B cell (primary cell): ENCODE data around the gene CTNNA3. TPM values are rescaled to one million over a fixed set of nuclear protein-coding genes. Genes with fewer than 3 reads are reported as not detected.

Source experiments
- ATAC-seq: fragments of 200-7000 bp; cut with Tn5 transposase; one replicate; pipeline ENCODE4 v1.10.0; 2021; ENCODE audit warnings: low read depth, mild to moderate bottlenecking, moderate number of reproducible peaks, moderate library complexity
- CTCF ChIA-PET: fragments of 350-600 bp; sonication (Branson Sonifier 250); formaldehyde crosslinking; loops from one replicate; lab custom pipeline; 2021; ENCODE audit warnings: antibody characterized with exemption, inconsistent platforms; lab: Charles Lee
- POLR2A ChIA-PET: fragments of 350-600 bp; sonication (Branson Sonifier 250); formaldehyde crosslinking; loops from one replicate; lab custom pipeline; 2021; ENCODE audit warnings: antibody characterized with exemption; lab: Charles Lee
- DNase-seq: peaks from one replicate; pipeline ENCODE4 v3.0.0; 2013
- H2AFZ ChIP-seq: 2 replicates; pipeline ENCODE4 v1.6.1; 2012; ENCODE audit warnings: mild to moderate bottlenecking, low read depth, low read length; ENCODE audit not compliant: insufficient read depth, poor library complexity, severe bottlenecking
- H3K27ac ChIP-seq, 2 donors: 1 replicate in 1 of 2; 2 replicates in 1 of 2; pipeline ENCODE4 v1.5.1; 2012 to 2013; ENCODE audit warnings: low read length in 2 of 2, mild to moderate bottlenecking in 2 of 2, moderate library complexity in 1 of 2
- H3K27me3 ChIP-seq, 4 experiments: fragments of 200-600 bp in 1 of 4; sonication (generic) in 1 of 4; replicated peaks in 1 of 4; 1 replicate in 2 of 4; 2 replicates in 2 of 4; pipeline versions ENCODE4 v1.6.1 to v1.7.0; 2013 to 2016; ENCODE audit warnings: low read length in 3 of 4, mild to moderate bottlenecking in 2 of 4, mixed read lengths in 1 of 4, moderate library complexity in 1 of 4; ENCODE audit not compliant: insufficient read depth in 4 of 4, control insufficient read depth in 3 of 4; ENCODE audit errors: control extremely low read depth in 1 of 4
- H3K36me3 ChIP-seq, 2 experiments: replicated peaks in 1 of 2; 1 replicate in 1 of 2; 2 replicates in 1 of 2; pipeline versions ENCODE4 v1.6.1 to v1.7.1; 2013; ENCODE audit warnings: low read length in 1 of 2; ENCODE audit not compliant: insufficient read depth in 2 of 2, control insufficient read depth in 1 of 2; ENCODE audit errors: control extremely low read depth in 1 of 2, extremely low read depth in 1 of 2
- H3K4me1 ChIP-seq, 2 donors: fragments of 200-600 bp in 1 of 2; sonication (generic) in 1 of 2; 1 replicate in 1 of 2; 2 replicates in 1 of 2; pipeline versions ENCODE4 v1.5.1 to v1.6.1; 2013 to 2017; ENCODE audit warnings: low read length in 2 of 2; ENCODE audit not compliant: control insufficient read depth in 2 of 2, insufficient read depth in 2 of 2
- H3K4me2 ChIP-seq: replicated peaks from 2 replicates; pipeline ENCODE3; 2012; ENCODE audit warnings: mild to moderate bottlenecking, low read depth, low read length; ENCODE audit not compliant: poor library complexity, severe bottlenecking
- H3K4me3 ChIP-seq, 5 experiments: fragments of 200-600 bp in 1 of 5; sonication (generic) in 1 of 5; 1 replicate in 3 of 5; 2 replicates in 2 of 5; pipeline versions ENCODE4 v1.5.1 to v1.7.0; 2011 to 2016; ENCODE audit warnings: low read length in 4 of 5, mild to moderate bottlenecking in 4 of 5, low read depth in 2 of 5, control low read depth in 1 of 5, moderate library complexity in 1 of 5; ENCODE audit not compliant: insufficient read depth in 1 of 5; ENCODE audit errors: control extremely low read depth in 1 of 5, extremely low read depth in 1 of 5
- H3K79me2 ChIP-seq: fragments of 200-600 bp; sonication (generic); one replicate; pipeline ENCODE4 v1.6.0; 2016; ENCODE audit warnings: low read length; ENCODE audit not compliant: control insufficient read depth, insufficient read depth
- H3K9ac ChIP-seq: fragments of 200-600 bp; sonication (generic); 2 replicates; pipeline ENCODE4 v1.6.1; 2017; ENCODE audit warnings: mild to moderate bottlenecking, low read length, moderate library complexity
- H3K9me3 ChIP-seq, 3 donors: one replicate each; pipeline versions ENCODE4 v1.6.1 to v1.7.1; 2013; ENCODE audit warnings: low read length in 2 of 3; ENCODE audit not compliant: control insufficient read depth in 2 of 3, insufficient read depth in 1 of 3; ENCODE audit errors: control extremely low read depth in 1 of 3
- H4K20me1 ChIP-seq: 2 replicates; pipeline ENCODE4 v1.6.0; 2012; ENCODE audit warnings: mild to moderate bottlenecking, low read length; ENCODE audit not compliant: insufficient read depth, control insufficient read depth, poor library complexity, severe bottlenecking
- H3K27ac Mint-ChIP-seq: one replicate; pipeline ENCODE4 v1.8.0; 2021; ENCODE audit warnings: mixed read lengths
- H3K27me3 Mint-ChIP-seq: one replicate; pipeline ENCODE4 v1.8.0; 2021; ENCODE audit warnings: mixed read lengths
- H3K4me1 Mint-ChIP-seq: one replicate; pipeline ENCODE4 v1.8.0; 2021; ENCODE audit warnings: mixed read lengths
- H3K4me3 Mint-ChIP-seq: one replicate; pipeline ENCODE4 v1.8.0; 2021; ENCODE audit warnings: mixed read lengths
- H3K9me3 Mint-ChIP-seq: one replicate; pipeline ENCODE4 v1.8.0; 2022; ENCODE audit warnings: mixed read lengths; ENCODE audit not compliant: insufficient read depth
- EZH2 ChIP-seq: IDR thresholded peaks from 2 replicates; pipeline ENCODE4 v1.6.1; 2012; ENCODE audit warnings: borderline replicate concordance, low read depth, mild to moderate bottlenecking, moderate library complexity, low read length; ENCODE audit not compliant: insufficient read depth, poor library complexity, severe bottlenecking
- WGBS: methylation state at CpG from one replicate; pipeline ENCODE4 v1.1.5; 2013; ENCODE audit warnings: missing lambda C conversion rate; ENCODE audit not compliant: insufficient coverage; 5-methylcytosine and 5-hydroxymethylcytosine counted together
- intact Hi-C: fragments of 100-400 bp; cut with micrococcal nuclease; formaldehyde crosslinking; loops from one replicate; pipeline ENCODE4 v1.10.0; 2022
- polyA plus RNA-seq: library from polyadenylated mRNA; depleted of rRNA; stranded (reverse); fragments of >200 nt; gene quantifications from 2 replicates; pipeline ENCODE4 v1.2.3, GENCODE V29; 2012
- total RNA-seq, 2 donors: library from RNA; stranded (reverse); fragments of 120-200 nt in 1 of 2; gene quantifications; 1 replicate in 1 of 2; 2 replicates in 1 of 2; pipeline versions ENCODE4 v1.2.3 to v1.2.4, GENCODE V29; 2013 to 2022
- TF ChIP-seq, protein P1 (sequence below): fragments of 200-600 bp; IDR thresholded peaks from one replicate; pipeline ENCODE4 v1.8.0; 2022; ENCODE audit warnings: antibody characterized with exemption, mild to moderate bottlenecking

The CTNNA3 gene
- total and polyA plus RNA-seq, 2 donors (not counting 1 experiment from before 2014, with no cell fraction given) = 0.01 TPM; not detected in 1

DNA sequence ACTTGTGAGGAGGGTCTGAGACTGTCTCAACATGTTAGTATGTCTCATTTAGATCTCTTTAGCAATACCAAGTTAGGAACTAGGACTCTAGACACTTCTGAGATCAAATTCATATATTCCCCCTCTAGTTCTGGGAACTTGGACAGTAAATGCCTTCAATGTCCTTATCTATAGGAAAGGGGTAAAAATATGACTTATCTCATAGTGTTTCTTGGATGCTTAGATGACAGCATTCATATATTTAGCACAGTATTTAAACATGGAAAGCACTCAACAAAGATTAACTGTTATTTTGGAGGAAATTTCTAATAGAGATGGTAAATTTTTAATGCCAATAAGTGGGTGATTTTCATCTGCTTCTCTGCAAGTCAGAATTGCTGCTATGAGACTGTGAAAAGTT lies 154.6 kb downstream of the CTNNA3 start:
- H3K4me1 Mint-ChIP-seq = no peaks in the 10 kb centered on the region
- H3K27ac ChIP-seq = no peak overlapping the region
- no peak overlapping the region for H2AFZ ChIP-seq
- H3K36me3 ChIP-seq = no peaks in the 10 kb centered on the region
- H3K9ac ChIP-seq = no peak overlapping the region
- intact Hi-C loops = no loop called here
- no peaks in the 10 kb centered on the region for H4K20me1 ChIP-seq
- H3K9me3 Mint-ChIP-seq = no peaks in the 10 kb centered on the region
- no peaks in the 10 kb centered on the region for H3K79me2 ChIP-seq
- POLR2A ChIA-PET = no interaction called here
- peaks cover 9% of the 10 kb centered on the region for H3K27me3 Mint-ChIP-seq
- DNase-seq (no peak), ATAC-seq (no peak)
- no peak overlapping the region for H3K27ac Mint-ChIP-seq
- no peak overlapping the region for H3K4me2 ChIP-seq
- H3K4me3 ChIP-seq = no peak overlapping the region
- peaks cover 0 to 2% (median 0%) of the 10 kb centered on the region in 4 experiments for H3K27me3 ChIP-seq
- no peaks in the 10 kb centered on the region for H3K4me1 ChIP-seq
- TF ChIP-seq EZH2 = no peak
- TF ChIP-seq, protein P1, sequence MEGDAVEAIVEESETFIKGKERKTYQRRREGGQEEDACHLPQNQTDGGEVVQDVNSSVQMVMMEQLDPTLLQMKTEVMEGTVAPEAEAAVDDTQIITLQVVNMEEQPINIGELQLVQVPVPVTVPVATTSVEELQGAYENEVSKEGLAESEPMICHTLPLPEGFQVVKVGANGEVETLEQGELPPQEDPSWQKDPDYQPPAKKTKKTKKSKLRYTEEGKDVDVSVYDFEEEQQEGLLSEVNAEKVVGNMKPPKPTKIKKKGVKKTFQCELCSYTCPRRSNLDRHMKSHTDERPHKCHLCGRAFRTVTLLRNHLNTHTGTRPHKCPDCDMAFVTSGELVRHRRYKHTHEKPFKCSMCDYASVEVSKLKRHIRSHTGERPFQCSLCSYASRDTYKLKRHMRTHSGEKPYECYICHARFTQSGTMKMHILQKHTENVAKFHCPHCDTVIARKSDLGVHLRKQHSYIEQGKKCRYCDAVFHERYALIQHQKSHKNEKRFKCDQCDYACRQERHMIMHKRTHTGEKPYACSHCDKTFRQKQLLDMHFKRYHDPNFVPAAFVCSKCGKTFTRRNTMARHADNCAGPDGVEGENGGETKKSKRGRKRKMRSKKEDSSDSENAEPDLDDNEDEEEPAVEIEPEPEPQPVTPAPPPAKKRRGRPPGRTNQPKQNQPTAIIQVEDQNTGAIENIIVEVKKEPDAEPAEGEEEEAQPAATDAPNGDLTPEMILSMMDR = no peak
- no peaks in the 10 kb centered on the region for H3K9me3 ChIP-seq
- CTCF ChIA-PET = no interaction called here
- H3K4me3 Mint-ChIP-seq = no peak overlapping the region

DNA sequence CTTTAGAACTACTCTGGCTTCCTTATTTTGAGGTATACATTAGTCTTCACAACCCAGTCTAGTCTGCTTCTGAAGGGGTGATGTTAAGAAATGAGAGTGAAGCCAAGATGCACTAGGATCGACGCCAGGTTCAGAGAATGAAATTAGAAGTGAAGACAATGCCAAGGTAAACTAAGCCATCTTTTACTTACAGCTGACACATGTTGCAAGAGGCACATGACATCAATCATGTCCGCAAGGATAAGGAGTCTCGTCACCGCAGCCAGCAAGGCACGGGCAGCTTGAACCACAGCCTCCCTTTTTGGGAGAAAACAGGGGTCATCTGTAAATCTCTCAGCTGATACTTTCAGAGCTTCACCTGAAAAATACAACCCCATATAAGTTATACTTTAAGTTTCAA lies 156.7 kb downstream of the CTNNA3 start:
- H3K4me3 ChIP-seq = no peak overlapping the region
- H4K20me1 ChIP-seq = no peaks in the 10 kb centered on the region
- no peaks in the 10 kb centered on the region for H3K4me1 ChIP-seq
- Mint-ChIP-seq H3K27ac (no peak overlapping the region), H3K27me3 (peaks cover 5% of the 10 kb centered on the region), H3K9me3 (no peaks in the 10 kb centered on the region), H3K4me1 (no peaks in the 10 kb centered on the region), H3K4me3 (no peak overlapping the region)
- no peak overlapping the region for H2AFZ ChIP-seq
- ATAC-seq (no peak), DNase-seq (no peak)
- H3K27me3 ChIP-seq = peaks cover 0 to 2% (median 0%) of the 10 kb centered on the region in 4 experiments
- WGBS = 89% methylated on average over 4 of the region's 6 CpGs
- ChIA-PET CTCF (no interaction called here), POLR2A (no interaction called here)
- no peak overlapping the region for H3K4me2 ChIP-seq
- H3K27ac ChIP-seq = no peak overlapping the region
- no peak for TF ChIP-seq EZH2
- TF ChIP-seq, protein P1 = no peak
- H3K36me3 ChIP-seq = no peaks in the 10 kb centered on the region
- no peaks in the 10 kb centered on the region for H3K9me3 ChIP-seq
- intact Hi-C loops = no loop called here
- no peaks in the 10 kb centered on the region for H3K79me2 ChIP-seq
- H3K9ac ChIP-seq = no peak overlapping the region
